OCI-LY7 (cell line): Measurements from ENCODE around the gene FOXK1.

Source experiments
- CTCF ChIP-seq: fragments of 200-600 bp; sonication (generic); conservative IDR thresholded peaks from 2 replicates; pipeline ENCODE4 v1.5.1; 2014; ENCODE audit warnings: mild to moderate bottlenecking, antibody characterized with exemption, low read length, moderate library complexity, mixed read lengths
- EZH2phosphoT487 ChIP-seq: fragments of 200-600 bp; sonication (generic); IDR thresholded peaks from 2 replicates; pipeline ENCODE4 v1.6.1; 2018; ENCODE audit warnings: low read depth, borderline replicate concordance, mild to moderate bottlenecking, mixed run types, antibody characterized with exemption, low read length, moderate library complexity, mixed read lengths

GRCh38 chr7:4690953-4691856 lies 9.1 kb downstream of the FOXK1 start:
- TF ChIP-seq CTCF (no peak), EZH2phosphoT487 (no peak)
